Heart left ventricle (tissue), 16 donors: ENCODE results near the gene ARSG. TPM values are rescaled to one million over a fixed set of nuclear protein-coding genes. Genes with fewer than 3 reads are reported as not detected.

Experiments
- ATAC-seq, 4 donors: fragments of 200-7000 bp; cut with Tn5 transposase; one replicate each; pipeline ENCODE4 v1.9.1; 2020 to 2022; ENCODE audit warnings: moderate library complexity in 4 of 4, mild to moderate bottlenecking in 3 of 4, moderate number of reproducible peaks in 1 of 4
- DNase-seq, 5 donors: peaks; one replicate each; pipeline ENCODE4 v3.0.0-alpha.2; 2020
- H3K27ac ChIP-seq, 12 donors: fragments of 200-600 bp; sonication (generic) in 4 of 12; one replicate each; pipeline versions ENCODE4 v1.5.0 to v1.8.0; 2016 to 2022; ENCODE audit warnings: mild to moderate bottlenecking in 2 of 12
- H3K27me3 ChIP-seq, 9 donors: fragments of 200-600 bp; sonication (generic) in 2 of 9; one replicate each; pipeline versions ENCODE4 v1.5.1 to v1.8.0; 2016 to 2022; ENCODE audit warnings: mild to moderate bottlenecking in 3 of 9
- H3K36me3 ChIP-seq, 9 donors: fragments of 200-600 bp; sonication (generic) in 2 of 9; one replicate each; pipeline versions ENCODE4 v1.5.0 to v1.8.0; 2018 to 2022; ENCODE audit warnings: mild to moderate bottlenecking in 2 of 9
- H3K4me1 ChIP-seq, 12 donors: fragments of 200-600 bp; sonication (generic) in 4 of 12; one replicate each; pipeline versions ENCODE4 v1.5.0 to v1.8.0; 2016 to 2022; ENCODE audit warnings: mild to moderate bottlenecking in 3 of 12
- H3K4me3 ChIP-seq, 12 donors: fragments of 200-600 bp; sonication (generic) in 4 of 12; one replicate each; pipeline versions ENCODE4 v1.5.0 to v1.8.0; 2017 to 2022; ENCODE audit warnings: mild to moderate bottlenecking in 9 of 12, moderate library complexity in 4 of 12
- H3K9me3 ChIP-seq, 12 donors: fragments of 200-600 bp; sonication (generic) in 4 of 12; one replicate each; pipeline versions ENCODE4 v1.5.0 to v1.8.0; 2016 to 2022; ENCODE audit warnings: mild to moderate bottlenecking in 1 of 12
- CTCF ChIP-seq, 12 donors: fragments of 200-600 bp; sonication (generic) in 4 of 12; IDR thresholded peaks; one replicate each; pipeline versions ENCODE4 v1.5.0 to v1.8.0; 2018 to 2022; ENCODE audit warnings: antibody characterized with exemption in 12 of 12, mild to moderate bottlenecking in 5 of 12
- POLR2A ChIP-seq, 2 donors: fragments of 450-650 bp; IDR thresholded peaks; one replicate each; pipeline ENCODE4 v1.6.1; 2017; ENCODE audit warnings: antibody characterized with exemption in 2 of 2, mild to moderate bottlenecking in 2 of 2, moderate library complexity in 2 of 2
- WGBS, 4 donors: extraction: QIAGEN DNeasy Blood & Tissue Kit in 2 of 4; methylation state at CpG; one replicate each; pipeline versions ENCODE4 v1.1.5 to v1.1.7; 2013 to 2018; 5-methylcytosine and 5-hydroxymethylcytosine counted together
- intact Hi-C, 10 donors: fragments of 100-400 bp; cut with DNase I; formaldehyde crosslinking; loops; one replicate each; pipeline versions ENCODE4 v1.11.1 to v1.14.2; 2022
- polyA plus RNA-seq, 2 donors: library from polyadenylated mRNA; stranded (reverse); fragments of 200-250 nt; gene quantifications; one replicate each; pipeline ENCODE4 v1.2.3, GENCODE V29; 2013
- total RNA-seq, 9 donors: library from RNA; depleted of rRNA in 2 of 9; stranded (reverse); fragments of >200 nt in 2 of 9; fragmentation: NEBNext Ultra II Directional in 3 of 9; extraction: Animal tissue kit (Norgen Biotek cat#: 25700) in 3 of 9; gene quantifications; one replicate each; pipeline versions ENCODE4 v1.1.0 to v1.2.4, GENCODE V29; 2016 to 2023
- donor health status: ischemic (EF 13 %, LVEDD 7.1; RV severe dilation, severe dysfunction).
- donor health status: healthy with polysubstance abuse.
- donor health status: DM: no; HTN: yes; CAD: no.
- donor health status: DM: no; HTN: no; CAD: no.
- donor health status: ischemic (EF 25% LVEDD 6.9; RV normal size, moderate dysfunction).
- donor health status: ischemic (EF 25% LVEDD 5.7; RV mildly dilated, moderate dysfunction).
- donor health status: healthy.
- donor health status: DM: yes; HTN: yes; CAD: no.
- donor health status: ischemic (EF 35%, LVEDD 5.7; RV mildly dilated, moderate dysfunction).
- donor health status: nonischemic (EF 11% LVEDD 7.7; RV severe dilation, severe dysfunction).
- donor health status: DM: yes; HTN: yes; CAD: no.
- donor health status: PGD.
- donor health status: ischemic (EF 29% LVEDD 5.4; RV normal size, mild dysfunction).
- donor health status: nonischemic (EF 23%, LVEDD 6.1; RV moderate dilation, normal function).

ARSG gene
- total and polyA plus RNA-seq, 11 donors = 1.2 to 4.9 (median 3.3) TPM

GRCh38 chr17:68461122-68461539, 169.8 kb downstream of the ARSG start:
- ATAC-seq (no peak), DNase-seq (no peak)
- TF ChIP-seq POLR2A (IDR thresholded peaks at IDR 0.05) = no peak
- Histone ChIP-seq H3K27ac (peak overlapping the region; percentile 59 to 96 (median 80)), H3K9me3 (no peaks in the 10 kb centered on the region), H3K27me3 (no peaks in the 10 kb centered on the region), H3K4me3 (no peak overlapping the region), H3K36me3 (no peaks in the 10 kb centered on the region), H3K4me1 (peaks cover 0 to 48% (median 29%) of the 10 kb centered on the region in 12 donors)
- 84 to 94% (median 92%) methylated on average over 1 of the region's 1 CpG for WGBS, 4 donors
- intact Hi-C loops = loop anchor here (5.0 to 10.0 kb wide), 11 partner anchors 141 to 499 kb away; partner anchors contain the start of genes AMZ2 (in 2 of the 10) and FAM20A (in 2 of the 10)

- no peak for TF ChIP-seq CTCF (IDR thresholded peaks at IDR 0.05)
- TF ChIP-seq POLR2A (IDR thresholded peaks at IDR 0.05) = no peak
- intact Hi-C loops = loop anchor here (5.0 to 10.0 kb wide), 11 partner anchors 141 to 499 kb away; partner anchors contain the start of genes AMZ2 (in 2 of the 10) and FAM20A (in 2 of the 10)
- Histone ChIP-seq H3K27me3 (no peaks in the 10 kb centered on the region), H3K27ac (peak overlapping the region; percentile 59 to 96 (median 80)), H3K4me3 (no peak overlapping the region), H3K4me1 (peaks cover 0 to 51% (median 27%) of the 10 kb centered on the region in 12 donors), H3K36me3 (no peaks in the 10 kb centered on the region), H3K9me3 (no peaks in the 10 kb centered on the region)
- WGBS, 4 donors = 19 to 33% (median 24%) methylated on average over 5 of the region's 5 CpGs
- ATAC-seq (peak in 2 of 4 donors; percentile 3 to 25), DNase-seq (peak in 2 of 5 donors; percentile 48 to 69)
These were observed 170.3 kb downstream of the ARSG start for GRCh38 chr17:68461589-68461988.

GRCh38 chr17:68462381-68463210, 171.3 kb downstream of the ARSG start:
- TF ChIP-seq CTCF (IDR thresholded peaks at IDR 0.05) (peak; percentile 56 to 84 (median 75)), POLR2A (IDR thresholded peaks at IDR 0.05) (no peak)
- Histone ChIP-seq H3K27ac (peak overlapping the region; percentile 59 to 96 (median 80)), H3K4me1 (peaks cover 0 to 57% (median 28%) of the 10 kb centered on the region in 12 donors), H3K27me3 (no peaks in the 10 kb centered on the region), H3K4me3 (peak overlapping the region in 2 of 12 donors; percentile 15), H3K36me3 (no peaks in the 10 kb centered on the region), H3K9me3 (no peaks in the 10 kb centered on the region)
- ATAC-seq (peak; percentile 63 to 80 (median 78)), DNase-seq (peak; percentile 62 to 87 (median 72))
- 30 to 35% (median 34%) methylated on average over 15 of the region's 15 CpGs for WGBS, 4 donors
- intact Hi-C loops = loop anchor here (1.0 to 10.0 kb wide), 15 partner anchors 140 to 500 kb away; partner anchors contain the start of genes AMZ2 (in 2 of the 10) and FAM20A (in 2 of the 10)

GRCh38 chr17:68463211-68464019, 172.1 kb downstream of the ARSG start:
- 47 to 52% (median 49%) methylated on average over 6 of the region's 6 CpGs for WGBS, 4 donors
- H3K27me3 ChIP-seq = no peaks in the 10 kb centered on the region
- ATAC-seq = no peak
- peak overlapping the region in 8 of 12 donors; percentile 44 to 96 (median 81) for H3K27ac ChIP-seq
- H3K4me3 ChIP-seq = no peak overlapping the region
- H3K9me3 ChIP-seq = no peaks in the 10 kb centered on the region
- intact Hi-C loops = loop anchor here (1.0 to 10.0 kb wide), 15 partner anchors 139 to 501 kb away; partner anchors contain the start of genes AMZ2 (in 2 of the 10) and FAM20A (in 2 of the 10)
- no peak for DNase-seq
- H3K4me1 ChIP-seq = peaks cover 0 to 57% (median 26%) of the 10 kb centered on the region in 12 donors
- TF ChIP-seq POLR2A (IDR thresholded peaks at IDR 0.05) (no peak), CTCF (IDR thresholded peaks at IDR 0.05) (peak in 1 of 12 donors; percentile 25)
- H3K36me3 ChIP-seq = no peaks in the 10 kb centered on the region
